Medulla oblongata (tissue), 1 donor: ENCODE data around the gene PTPRN2.
"Not testable (repeated sequence)": the region's sequence is repeated elsewhere in the genome, so short reads cannot be mapped to it uniquely, and the experiment has no call there.

Source experiments
- DNase-seq: peaks from one replicate; pipeline ENCODE4 v3.0.0-alpha.2; 2015; ENCODE audit errors: extremely low spot score

PTPRN2 gene

GRCh38 chr7:157715938-157716280 is 871.7 kb downstream of the PTPRN2 start:
- no peak for DNase-seq

- DNase-seq, result no peak
Measured at GRCh38 chr7:157715071-157715937, 872.3 kb downstream of the PTPRN2 start.

GRCh38 chr7:157714166-157715070 is 873.2 kb downstream of the PTPRN2 start:
- no peak for DNase-seq

GRCh38 chr7:157713591-157713990 is 874.0 kb downstream of the PTPRN2 start:
- DNase-seq, result no peak

- no peak for DNase-seq
Measured at GRCh38 chr7:157712666-157713235, 874.9 kb downstream of the PTPRN2 start.

GRCh38 chr7:157711353-157711888 is 876.2 kb downstream of the PTPRN2 start:
- DNase-seq, result no peak

- no peak for DNase-seq
Measured at GRCh38 chr7:157710396-157710795, 877.2 kb downstream of the PTPRN2 start.

- DNase-seq, result no peak
Measured at GRCh38 chr7:157709531-157710251, 877.9 kb downstream of the PTPRN2 start.

GRCh38 chr7:157708919-157709295 is 878.7 kb downstream of the PTPRN2 start:
- no peak for DNase-seq

GRCh38 chr7:157707983-157708918 is 879.4 kb downstream of the PTPRN2 start:
- DNase-seq, result no peak

- DNase-seq, result no peak
Measured at GRCh38 chr7:157704365-157704764, 883.3 kb downstream of the PTPRN2 start.

- DNase-seq, result no peak
Measured at GRCh38 chr7:157703534-157704195, 884.0 kb downstream of the PTPRN2 start.

GRCh38 chr7:157703131-157703530 is 884.5 kb downstream of the PTPRN2 start:
- no peak for DNase-seq

GRCh38 chr7:157702311-157703023 is 885.2 kb downstream of the PTPRN2 start:
- DNase-seq, result no peak

- DNase-seq, result not testable (repeated sequence)
Measured at GRCh38 chr7:157701395-157702180, 886.0 kb downstream of the PTPRN2 start.

GRCh38 chr7:157700231-157701005 is 887.2 kb downstream of the PTPRN2 start:
- no peak for DNase-seq

GRCh38 chr7:157699357-157700013 is 888.1 kb downstream of the PTPRN2 start:
- DNase-seq, result no peak
